GM20000 (cell line): ENCODE measurements around the gene CNTNAP5.

ENCODE experiments used
- DNase-seq: peaks from one replicate; pipeline ENCODE4 v3.0.0; 2012; ENCODE audit warnings: low spot score
- TF ChIP-seq, protein P1 (sequence below): IDR thresholded peaks from 2 replicates; pipeline ENCODE4 v1.5.1; 2012; ENCODE audit warnings: mild to moderate bottlenecking, control low read depth; ENCODE audit errors: extremely low read depth, missing control alignments

Gene CNTNAP5

GRCh38 chr2:124646166-124646815 lies 621.2 kb downstream of the CNTNAP5 start:
- TF ChIP-seq, protein P1, sequence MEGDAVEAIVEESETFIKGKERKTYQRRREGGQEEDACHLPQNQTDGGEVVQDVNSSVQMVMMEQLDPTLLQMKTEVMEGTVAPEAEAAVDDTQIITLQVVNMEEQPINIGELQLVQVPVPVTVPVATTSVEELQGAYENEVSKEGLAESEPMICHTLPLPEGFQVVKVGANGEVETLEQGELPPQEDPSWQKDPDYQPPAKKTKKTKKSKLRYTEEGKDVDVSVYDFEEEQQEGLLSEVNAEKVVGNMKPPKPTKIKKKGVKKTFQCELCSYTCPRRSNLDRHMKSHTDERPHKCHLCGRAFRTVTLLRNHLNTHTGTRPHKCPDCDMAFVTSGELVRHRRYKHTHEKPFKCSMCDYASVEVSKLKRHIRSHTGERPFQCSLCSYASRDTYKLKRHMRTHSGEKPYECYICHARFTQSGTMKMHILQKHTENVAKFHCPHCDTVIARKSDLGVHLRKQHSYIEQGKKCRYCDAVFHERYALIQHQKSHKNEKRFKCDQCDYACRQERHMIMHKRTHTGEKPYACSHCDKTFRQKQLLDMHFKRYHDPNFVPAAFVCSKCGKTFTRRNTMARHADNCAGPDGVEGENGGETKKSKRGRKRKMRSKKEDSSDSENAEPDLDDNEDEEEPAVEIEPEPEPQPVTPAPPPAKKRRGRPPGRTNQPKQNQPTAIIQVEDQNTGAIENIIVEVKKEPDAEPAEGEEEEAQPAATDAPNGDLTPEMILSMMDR, result no peak
- no peak for DNase-seq

DNA sequence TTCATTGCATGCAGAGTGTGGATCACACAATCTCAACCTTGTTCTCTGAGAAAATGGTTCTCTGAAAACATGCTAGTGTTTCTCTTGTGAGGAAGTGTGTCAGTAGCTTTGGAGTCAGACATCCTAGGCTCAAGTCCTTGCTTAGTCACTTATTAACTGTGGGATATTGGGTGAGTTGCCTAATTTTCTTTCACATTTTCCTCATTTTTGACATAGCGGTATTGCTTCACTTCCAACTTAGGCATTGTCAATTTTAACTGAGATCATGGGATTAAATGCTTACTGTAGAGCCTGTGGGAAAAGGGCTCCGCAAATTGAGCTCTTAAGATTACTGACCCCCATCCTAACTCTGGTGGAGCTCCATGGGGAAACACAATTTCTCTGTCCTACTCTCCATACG lies 622.2 kb downstream of the CNTNAP5 start:
- no peak for DNase-seq
- TF ChIP-seq, protein P1, result no peak

DNA sequence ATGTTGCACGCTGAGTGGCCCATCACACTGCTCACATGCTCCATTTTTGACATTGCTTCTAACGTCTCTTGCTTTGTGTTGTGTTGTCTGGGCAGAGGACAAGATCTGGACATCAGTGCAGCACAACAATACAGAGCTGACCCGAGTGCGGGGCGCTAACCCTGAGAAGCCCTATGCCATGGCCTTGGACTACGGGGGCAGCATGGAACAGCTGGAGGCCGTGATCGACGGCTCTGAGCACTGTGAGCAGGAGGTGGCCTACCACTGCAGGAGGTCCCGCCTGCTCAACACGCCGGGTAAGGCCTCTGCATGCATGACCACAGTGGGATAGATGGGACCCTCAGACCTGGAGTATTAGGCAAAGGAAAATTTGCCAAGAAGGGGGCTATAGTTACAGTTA lies 622.6 kb downstream of the CNTNAP5 start:
- no peak for DNase-seq
- TF ChIP-seq, protein P1, result no peak

GRCh38 chr2:124649001-124649400 lies 623.9 kb downstream of the CNTNAP5 start:
- DNase-seq, result no peak
- TF ChIP-seq, protein P1, result no peak

DNA sequence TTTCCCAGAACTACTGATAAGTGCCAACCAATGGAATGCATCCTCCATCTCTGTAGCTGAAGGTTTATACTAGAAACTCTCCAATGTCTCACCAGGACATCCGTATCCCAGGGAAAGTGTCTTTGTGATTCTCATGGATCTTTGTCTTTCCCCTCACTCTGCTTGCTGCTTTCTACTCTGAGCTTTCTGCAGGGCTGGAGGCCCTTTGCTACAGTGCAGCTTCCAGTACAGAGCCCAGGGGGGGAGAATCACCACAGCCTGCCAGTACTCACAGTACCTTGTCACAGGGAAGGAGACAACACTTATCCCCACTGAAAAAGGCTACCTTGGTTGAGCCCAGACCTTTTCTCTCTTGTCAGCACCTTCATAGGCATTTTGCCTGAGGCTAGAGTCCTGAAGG lies 627.0 kb downstream of the CNTNAP5 start:
- DNase-seq, result no peak
- TF ChIP-seq, protein P1, result no peak

DNA sequence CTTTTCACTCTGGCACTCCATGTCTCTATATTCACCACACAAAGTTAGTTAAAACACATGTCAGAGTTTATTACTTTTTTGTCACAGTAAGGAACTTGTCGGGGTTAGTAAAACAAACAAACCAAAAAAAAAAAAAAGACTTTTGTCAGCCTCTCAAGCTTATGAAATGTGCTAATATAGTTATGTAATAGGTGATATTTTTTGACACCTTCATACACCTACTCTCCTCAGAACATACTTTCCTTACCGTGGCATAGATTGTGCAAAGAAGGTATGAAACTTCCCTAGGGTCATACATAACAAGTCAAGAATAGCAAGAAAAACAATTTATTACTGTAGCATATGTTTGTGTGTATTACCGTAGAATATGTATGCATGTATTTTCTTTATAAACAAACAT lies 633.3 kb downstream of the CNTNAP5 start:
- DNase-seq, result no peak
- TF ChIP-seq, protein P1, result no peak

DNA sequence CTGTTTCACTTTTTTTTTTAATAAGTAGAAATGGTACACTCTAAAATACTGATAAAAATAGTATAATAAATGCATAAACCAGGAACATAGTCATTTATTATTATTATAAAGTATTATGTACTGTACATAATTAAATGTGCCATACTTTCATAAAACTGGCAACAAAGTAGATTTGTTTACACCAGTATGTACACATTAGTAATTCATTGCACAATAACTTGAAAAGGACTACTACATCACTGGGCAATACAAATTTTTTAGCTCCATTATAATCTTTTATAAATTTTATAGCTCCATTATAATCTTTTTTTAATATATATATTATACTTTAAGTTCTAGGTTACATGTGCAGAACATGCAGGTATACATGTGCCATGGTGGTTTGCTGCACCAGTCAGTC lies 636.5 kb downstream of the CNTNAP5 start:
- TF ChIP-seq, protein P1, result no peak
- no peak for DNase-seq
